Measurements from ENCODE around the gene ZFYVE27. TPM values are rescaled to one million over a fixed set of nuclear protein-coding genes. Genes with fewer than 3 reads are reported as not detected.

ZFYVE27 gene
- total and polyA plus RNA-seq, 10 of the 15 experiments (the other 5 are each of a cell fraction or from before 2014, with no cell fraction given): 1.1 to 28.9 (median 21.4) TPM

DNA sequence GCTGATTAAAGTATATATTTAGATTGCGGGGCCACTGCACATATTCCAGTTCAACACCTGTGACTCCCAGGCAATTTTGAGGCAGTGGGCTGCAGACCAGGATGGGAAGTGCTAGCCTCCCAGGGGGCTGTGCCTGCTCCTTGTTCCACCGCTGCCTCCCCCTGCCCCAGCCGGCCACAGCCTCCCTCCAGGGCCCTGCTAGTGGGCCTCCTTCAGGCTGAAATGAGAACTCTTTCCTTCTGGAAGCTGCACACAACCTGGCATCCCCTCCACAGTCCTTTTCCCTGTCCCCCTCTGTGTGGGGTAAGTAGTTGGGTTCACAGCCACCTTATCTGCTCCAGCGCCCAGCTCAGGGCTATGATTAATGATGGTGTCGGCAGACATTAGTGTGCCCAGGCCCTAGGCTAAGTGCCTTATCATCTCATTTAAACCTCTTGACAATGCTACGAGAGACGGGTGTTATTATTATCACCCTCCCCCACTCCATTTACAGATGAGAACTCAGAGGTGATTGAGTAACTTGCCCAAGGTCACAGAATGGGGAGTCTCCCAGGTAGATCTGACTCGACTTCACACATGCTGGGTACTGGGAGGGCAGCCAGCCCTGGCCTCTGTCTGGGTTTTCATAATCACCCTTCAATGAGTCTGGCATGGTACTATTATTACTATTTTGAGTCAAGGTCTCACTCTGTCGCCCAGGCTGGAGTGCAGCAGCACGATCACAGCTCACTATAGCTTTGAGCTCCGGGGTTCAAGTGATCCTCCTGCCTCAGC lies 45.7 kb downstream of the ZFYVE27 start:
- DNase-seq (ENCODE audit: low read depth, low spot score) (no peak), ATAC-seq (no peak), FAIRE-seq (no peak)
- Histone ChIP-seq H3K4me1 (ENCODE audit: control insufficient read depth, insufficient read depth, low read length) (no peaks in the 10 kb centered on the region), H3K36me3 (ENCODE audit: control insufficient read depth in 2 of 2, insufficient read depth in 2 of 2, low read length in 1 of 2) (no peaks in the 10 kb centered on the region), H3K4me3 (no peak overlapping the region), H4K20me1 (ENCODE audit: control insufficient read depth, insufficient read depth) (no peaks in the 10 kb centered on the region), H3K9ac (ENCODE audit: control insufficient read depth, insufficient read depth, low read length) (no peak overlapping the region), H3K9me3 (replicated peaks; ENCODE audit: control insufficient read depth, insufficient read depth, low read length) (no peaks in the 10 kb centered on the region), H2AFZ (ENCODE audit: control insufficient read depth, low read depth, low read length) (no peak overlapping the region), H3K27ac (ENCODE audit: control insufficient read depth, insufficient read depth) (no peak overlapping the region), H3K79me2 (ENCODE audit: control insufficient read depth, insufficient read depth, low read length) (no peaks in the 10 kb centered on the region), H3K4me2 (ENCODE audit: control insufficient read depth, insufficient read depth) (no peak overlapping the region), H3K27me3 (replicated peaks in 1 of 2; ENCODE audit: control insufficient read depth in 2 of 2, insufficient read depth in 2 of 2, low read length in 1 of 2) (no peaks in the 10 kb centered on the region)
- POLR2A ChIA-PET: no interaction called here
- intact Hi-C loops (cut with micrococcal nuclease; ENCODE audit: unreplicated experiment) (no loop called here), in situ Hi-C loops (cut with MboI) (no loop called here)
- CTCF ChIA-PET: interaction anchor here (0.6 kb wide), 1 partner anchor 59 kb away, joined by 3 read pairs; no protein-coding TSS in a partner anchor
- WGBS (ENCODE audit: insufficient coverage, insufficient replicate concordance, low lambda C conversion rate, missing lambda C conversion rate): 33% methylated on average over 11 of the region's 11 CpGs
- RAD21 ChIA-PET (ENCODE audit: unreplicated experiment): no interaction called here
- SMC1A ChIA-PET (ENCODE audit: uncharacterized antibody, unreplicated experiment): no interaction called here
- no TSS peak for BruUV-seq (replicated peaks)
- TF ChIP-seq ZBTB4 (CRISPR knock-in tag; IDR thresholded peaks at IDR 0.05) (no peak), NFYB (IDR thresholded peaks at IDR 0.05; ENCODE audit: insufficient read depth, low read depth, low read length) (no peak), TCF12 (IDR thresholded peaks at IDR 0.05; ENCODE audit: low read depth, low read length) (no peak), RAD51 (IDR thresholded peaks at IDR 0.05) (no peak), ESRRA (IDR thresholded peaks at IDR 0.05; ENCODE audit: low read length) (no peak), CREM (IDR thresholded peaks at IDR 0.05; ENCODE audit: low read depth) (no peak), BCL11A (IDR thresholded peaks at IDR 0.05; ENCODE audit: low read depth, low read length) (no peak), ZNF274 (IDR thresholded peaks at IDR 0.05; ENCODE audit: insufficient read depth, insufficient read length) (no peak), MYC (IDR thresholded peaks at IDR 0.05; ENCODE audit: insufficient read depth, insufficient read length, insufficient replicate concordance, low read length, severe bottlenecking) (no peak), ZNF687 (IDR thresholded peaks at IDR 0.05) (no peak)
